ENCODE data around the gene RNU6-8.

Gene RNU6-8

GRCh38 chr14:32193532-32193931 lies 9.5 kb downstream of the RNU6-8 start:
- no peaks in the 10 kb centered on the region for H3K4me1 ChIP-seq (ENCODE audit: insufficient read depth, low read length, poor library complexity, severe bottlenecking)
- no peaks in the 10 kb centered on the region for H3K36me3 ChIP-seq (ENCODE audit: insufficient read depth, low read length)
- TF ChIP-seq EZH2phosphoT487 (IDR thresholded peaks at IDR 0.05; ENCODE audit: borderline replicate concordance) (no peak), CTCF (conservative IDR thresholded peaks at IDR 0.05; ENCODE audit: low read length) (no peak)

GRCh38 chr14:32192712-32193373 lies 10.2 kb downstream of the RNU6-8 start:
- Histone ChIP-seq H3K4me1 (ENCODE audit: insufficient read depth, low read length, poor library complexity, severe bottlenecking) (no peaks in the 10 kb centered on the region), H3K36me3 (ENCODE audit: insufficient read depth, low read length) (no peaks in the 10 kb centered on the region), H3F3A (ENCODE audit: low read depth) (no peaks in the 10 kb centered on the region), H3K9ac (ENCODE audit: low read depth, low read length, poor library complexity, severe bottlenecking) (no peak overlapping the region), H3K4me2 (ENCODE audit: low read depth, low read length, poor library complexity, severe bottlenecking) (no peak overlapping the region), H3K9me3 (ENCODE audit: insufficient read depth, low read depth, low read length) (no peaks in the 10 kb centered on the region), H4K20me1 (ENCODE audit: insufficient read depth, low read length, poor library complexity, severe bottlenecking) (no peaks in the 10 kb centered on the region), H3K27me3 (ENCODE audit: insufficient read depth, low read length, poor library complexity, severe bottlenecking) (no peaks in the 10 kb centered on the region), H3K79me2 (ENCODE audit: insufficient read depth, low read length) (no peaks in the 10 kb centered on the region), H3K4me3 (ENCODE audit: low read length, poor library complexity, severe bottlenecking) (no peak overlapping the region), H2AFZ (ENCODE audit: low read length) (no peak overlapping the region), H3K9me2 (replicated peaks; ENCODE audit: low read depth, low read length) (no peaks in the 10 kb centered on the region)
- no peak for TF ChIP-seq CTCF (conservative IDR thresholded peaks at IDR 0.05; ENCODE audit: low read length)
- no peak for TF ChIP-seq EZH2phosphoT487 (IDR thresholded peaks at IDR 0.05; ENCODE audit: borderline replicate concordance)

More at GRCh38 chr14:32193532-32193931, 9.5 kb downstream of the RNU6-8 start:
- Histone ChIP-seq H3K9ac (ENCODE audit: low read depth, low read length, poor library complexity, severe bottlenecking) (no peak overlapping the region), H3K79me2 (ENCODE audit: insufficient read depth, low read length) (no peaks in the 10 kb centered on the region), H3F3A (ENCODE audit: low read depth) (no peaks in the 10 kb centered on the region), H3K27me3 (ENCODE audit: insufficient read depth, low read length, poor library complexity, severe bottlenecking) (no peaks in the 10 kb centered on the region), H3K4me3 (ENCODE audit: low read length, poor library complexity, severe bottlenecking) (no peak overlapping the region), H3K4me2 (ENCODE audit: low read depth, low read length, poor library complexity, severe bottlenecking) (no peak overlapping the region), H4K20me1 (ENCODE audit: insufficient read depth, low read length, poor library complexity, severe bottlenecking) (no peaks in the 10 kb centered on the region), H2AFZ (ENCODE audit: low read length) (no peak overlapping the region), H3K9me2 (replicated peaks; ENCODE audit: low read depth, low read length) (no peaks in the 10 kb centered on the region), H3K9me3 (ENCODE audit: insufficient read depth, low read depth, low read length) (no peaks in the 10 kb centered on the region)

- Histone ChIP-seq H3K9ac (ENCODE audit: low read depth, low read length, poor library complexity, severe bottlenecking) (no peak overlapping the region), H3K4me3 (ENCODE audit: low read length, poor library complexity, severe bottlenecking) (no peak overlapping the region), H3K79me2 (ENCODE audit: insufficient read depth, low read length) (no peaks in the 10 kb centered on the region), H3K36me3 (ENCODE audit: insufficient read depth, low read length) (no peaks in the 10 kb centered on the region), H3K9me3 (ENCODE audit: insufficient read depth, low read depth, low read length) (no peaks in the 10 kb centered on the region; the same call in 1 of the 2 replicates), H3F3A (ENCODE audit: low read depth) (no peaks in the 10 kb centered on the region), H3K27me3 (ENCODE audit: insufficient read depth, low read length, poor library complexity, severe bottlenecking) (no peaks in the 10 kb centered on the region), H3K4me1 (ENCODE audit: insufficient read depth, low read length, poor library complexity, severe bottlenecking) (peaks cover 4% of the 10 kb centered on the region), H3K9me2 (replicated peaks; ENCODE audit: low read depth, low read length) (no peaks in the 10 kb centered on the region), H3K4me2 (ENCODE audit: low read depth, low read length, poor library complexity, severe bottlenecking) (no peak overlapping the region), H4K20me1 (ENCODE audit: insufficient read depth, low read length, poor library complexity, severe bottlenecking) (no peaks in the 10 kb centered on the region), H2AFZ (ENCODE audit: low read length) (no peak overlapping the region)
- no peak for TF ChIP-seq CTCF (conservative IDR thresholded peaks at IDR 0.05; ENCODE audit: low read length)
Observed at GRCh38 chr14:32190673-32191072, 12.4 kb downstream of the RNU6-8 start.
